Measurements from ENCODE around the gene CDK5. TPM values are rescaled to one million over a fixed set of nuclear protein-coding genes. Genes with fewer than 3 reads are reported as not detected.

CDK5 gene
- total RNA-seq, 6 donors from 2014 or later, result 2.1 to 14.4 (median 10.1) TPM

DNA sequence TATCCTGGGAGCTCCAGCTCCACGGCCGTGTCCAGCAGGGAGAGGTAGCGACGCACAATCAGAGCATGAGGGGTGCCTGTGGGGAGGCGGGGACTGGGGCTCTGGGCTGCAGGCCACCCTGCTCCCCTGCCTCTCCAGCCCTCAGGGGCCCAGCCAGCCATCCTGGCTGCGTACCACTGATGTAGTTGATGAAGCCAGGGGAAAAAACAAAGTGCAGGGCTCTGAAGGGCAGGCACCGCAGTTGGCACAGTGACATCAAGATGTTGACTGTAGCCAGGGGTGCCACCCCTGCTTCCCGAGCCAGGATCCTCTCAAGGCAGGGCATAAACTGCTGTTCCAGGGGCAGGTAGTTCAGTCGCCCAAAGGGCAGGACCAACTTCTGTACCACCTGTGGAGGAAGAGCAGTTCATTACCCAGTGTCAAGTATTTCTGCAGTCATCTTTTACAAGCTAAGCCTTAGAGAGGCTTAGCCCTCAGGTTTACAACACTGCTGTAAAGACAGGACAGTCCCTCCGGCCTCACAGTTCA lies 20.1 kb upstream of the CDK5 start:
- Histone ChIP-seq H3K4me1 (peaks cover 28 to 43% (median 37%) of the 10 kb centered on the region in 4 donors), H3K36me3 (peaks cover 6 to 54% (median 38%) of the 10 kb centered on the region in 4 donors), H3K27ac (no peak overlapping the region), H3K27me3 (no peaks in the 10 kb centered on the region), H3K9me3 (no peaks in the 10 kb centered on the region), H3K4me3 (no peak overlapping the region)
- TF ChIP-seq EP300 (IDR thresholded peaks at IDR 0.05) (no peak), POLR2AphosphoS5 (IDR thresholded peaks at IDR 0.05) (no peak), POLR2A (IDR thresholded peaks at IDR 0.05) (no peak)
- TF ChIP-seq, protein P1, sequence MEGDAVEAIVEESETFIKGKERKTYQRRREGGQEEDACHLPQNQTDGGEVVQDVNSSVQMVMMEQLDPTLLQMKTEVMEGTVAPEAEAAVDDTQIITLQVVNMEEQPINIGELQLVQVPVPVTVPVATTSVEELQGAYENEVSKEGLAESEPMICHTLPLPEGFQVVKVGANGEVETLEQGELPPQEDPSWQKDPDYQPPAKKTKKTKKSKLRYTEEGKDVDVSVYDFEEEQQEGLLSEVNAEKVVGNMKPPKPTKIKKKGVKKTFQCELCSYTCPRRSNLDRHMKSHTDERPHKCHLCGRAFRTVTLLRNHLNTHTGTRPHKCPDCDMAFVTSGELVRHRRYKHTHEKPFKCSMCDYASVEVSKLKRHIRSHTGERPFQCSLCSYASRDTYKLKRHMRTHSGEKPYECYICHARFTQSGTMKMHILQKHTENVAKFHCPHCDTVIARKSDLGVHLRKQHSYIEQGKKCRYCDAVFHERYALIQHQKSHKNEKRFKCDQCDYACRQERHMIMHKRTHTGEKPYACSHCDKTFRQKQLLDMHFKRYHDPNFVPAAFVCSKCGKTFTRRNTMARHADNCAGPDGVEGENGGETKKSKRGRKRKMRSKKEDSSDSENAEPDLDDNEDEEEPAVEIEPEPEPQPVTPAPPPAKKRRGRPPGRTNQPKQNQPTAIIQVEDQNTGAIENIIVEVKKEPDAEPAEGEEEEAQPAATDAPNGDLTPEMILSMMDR (IDR thresholded peaks at IDR 0.05), result no peak
- DNase-seq (peak in 1 of 2 donors; percentile 52), ATAC-seq (ENCODE audit: low FRiP score in 2 of 2) (no peak)
- WGBS, 2 donors, result 77 to 87% methylated on average over 8 to 10 of the region's 10 CpGs

DNA sequence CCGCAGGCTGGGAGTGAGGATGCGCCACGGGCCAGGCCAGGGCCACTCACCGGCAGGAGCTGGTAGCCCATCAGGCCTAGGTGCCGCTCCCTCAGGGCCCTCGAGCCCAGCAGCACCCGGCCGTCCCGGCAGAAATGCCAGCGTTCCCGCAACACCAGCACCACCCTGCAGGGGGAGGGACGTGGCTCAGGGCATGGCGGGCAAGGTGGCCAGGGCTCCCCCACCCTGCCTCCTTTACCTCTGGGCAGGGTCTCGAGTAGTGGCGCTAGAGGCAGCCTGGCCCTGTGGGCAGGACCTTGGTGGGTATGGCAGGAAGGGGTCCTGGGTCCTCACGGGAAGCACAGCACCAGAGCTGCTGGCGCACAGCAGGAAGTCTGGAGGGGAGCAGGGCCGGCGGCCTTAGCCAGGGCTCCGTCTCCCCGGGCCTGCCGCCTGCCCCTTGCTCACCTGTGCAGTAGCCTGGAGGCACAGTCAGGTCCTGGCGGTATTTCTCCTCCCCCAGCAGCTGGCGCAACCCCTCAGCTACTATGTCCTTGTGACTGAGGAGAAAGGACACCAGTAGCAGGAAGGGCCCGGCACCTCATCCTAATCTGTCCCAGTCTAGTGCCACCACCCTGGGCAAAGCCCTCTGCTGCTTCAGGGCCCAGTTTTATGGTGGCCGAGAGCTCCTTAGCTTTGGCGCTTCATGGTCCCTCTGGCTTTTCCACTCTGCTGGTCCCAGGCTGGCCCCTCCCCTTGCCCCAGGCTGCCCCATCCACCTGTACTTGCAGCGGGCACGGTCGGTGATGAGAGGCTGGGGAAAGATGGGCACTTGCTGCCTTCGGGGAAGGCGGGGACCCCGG lies 19.4 kb upstream of the CDK5 start:
- ATAC-seq (ENCODE audit: low FRiP score in 2 of 2) (no peak), DNase-seq (peak in 1 of 2 donors; percentile 84)
- WGBS, 2 donors, result 82 to 91% methylated on average over 8 to 32 of the region's 33 CpGs
- no peak for TF ChIP-seq POLR2AphosphoS5 (IDR thresholded peaks at IDR 0.05)
- TF ChIP-seq, protein P1 (IDR thresholded peaks at IDR 0.05), result peak in 3 of 6 experiments; percentile 11 to 45 (median 28)
- TF ChIP-seq POLR2A (IDR thresholded peaks at IDR 0.05), result no peak
- no peak for TF ChIP-seq EP300 (IDR thresholded peaks at IDR 0.05)
- H3K4me3 ChIP-seq, result no peak overlapping the region
- H3K27ac ChIP-seq, result no peak overlapping the region
- no peaks in the 10 kb centered on the region for H3K27me3 ChIP-seq
- H3K9me3 ChIP-seq, result no peaks in the 10 kb centered on the region
- H3K4me1 ChIP-seq, result peaks cover 21 to 36% (median 30%) of the 10 kb centered on the region in 4 donors
- H3K36me3 ChIP-seq, result peaks cover 11 to 61% (median 45%) of the 10 kb centered on the region in 4 donors

DNA sequence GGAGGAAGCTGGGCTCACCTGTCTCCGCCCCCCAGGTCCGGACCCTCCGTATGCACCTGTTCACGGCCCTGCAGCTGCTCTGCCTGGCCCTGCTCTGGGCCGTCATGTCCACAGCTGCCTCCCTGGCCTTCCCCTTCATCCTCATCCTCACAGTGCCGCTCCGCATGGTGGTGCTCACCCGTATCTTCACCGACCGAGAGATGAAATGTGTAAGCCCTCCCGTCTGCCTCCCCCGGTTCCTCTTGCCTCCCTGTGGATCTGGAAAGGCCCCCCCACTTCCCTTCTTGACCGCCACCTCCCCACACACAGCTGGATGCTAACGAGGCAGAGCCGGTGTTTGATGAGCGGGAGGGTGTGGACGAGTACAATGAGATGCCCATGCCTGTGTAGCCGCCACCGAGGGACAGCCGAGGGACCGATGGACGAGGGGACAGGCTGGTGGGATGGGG lies 18.3 kb upstream of the CDK5 start:
- Histone ChIP-seq H3K27me3 (no peaks in the 10 kb centered on the region), H3K9me3 (no peaks in the 10 kb centered on the region), H3K36me3 (peaks cover 11 to 67% (median 56%) of the 10 kb centered on the region in 4 donors), H3K27ac (no peak overlapping the region), H3K4me1 (peaks cover 10 to 26% (median 19%) of the 10 kb centered on the region in 4 donors), H3K4me3 (no peak overlapping the region)
- TF ChIP-seq POLR2A (IDR thresholded peaks at IDR 0.05) (no peak), POLR2AphosphoS5 (IDR thresholded peaks at IDR 0.05) (no peak), EP300 (IDR thresholded peaks at IDR 0.05) (no peak)
- TF ChIP-seq, protein P1 (IDR thresholded peaks at IDR 0.05), result no peak
- DNase-seq (peak in 1 of 2 donors; percentile 63), ATAC-seq (ENCODE audit: low FRiP score in 2 of 2) (no peak)
- WGBS, 2 donors, result 91% methylated on average over 20 to 22 of the region's 22 CpGs

DNA sequence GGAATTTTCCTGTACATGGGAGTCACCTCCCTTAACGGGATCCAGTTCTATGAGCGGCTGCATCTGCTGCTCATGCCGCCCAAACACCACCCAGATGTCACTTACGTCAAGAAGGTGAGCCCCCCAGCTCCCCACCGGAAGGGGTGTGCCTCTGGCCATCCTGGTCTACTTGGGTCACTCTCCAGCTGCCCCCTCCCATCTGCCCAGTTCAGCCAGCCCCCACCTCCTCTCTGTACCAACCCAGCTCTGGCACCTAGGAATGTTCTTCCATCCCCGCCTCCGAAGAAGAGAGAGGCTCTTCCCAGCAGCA lies 17.9 kb upstream of the CDK5 start:
- Histone ChIP-seq H3K4me1 (peaks cover 9 to 23% (median 17%) of the 10 kb centered on the region in 4 donors), H3K4me3 (no peak overlapping the region), H3K27ac (no peak overlapping the region), H3K27me3 (no peaks in the 10 kb centered on the region), H3K9me3 (no peaks in the 10 kb centered on the region), H3K36me3 (peaks cover 12 to 70% (median 60%) of the 10 kb centered on the region in 4 donors)
- 84 to 90% methylated on average over 6 to 7 of the region's 7 CpGs for WGBS, 2 donors
- ATAC-seq (ENCODE audit: low FRiP score in 2 of 2) (no peak), DNase-seq (no peak)
- TF ChIP-seq POLR2AphosphoS5 (IDR thresholded peaks at IDR 0.05) (no peak), POLR2A (IDR thresholded peaks at IDR 0.05) (no peak)

DNA sequence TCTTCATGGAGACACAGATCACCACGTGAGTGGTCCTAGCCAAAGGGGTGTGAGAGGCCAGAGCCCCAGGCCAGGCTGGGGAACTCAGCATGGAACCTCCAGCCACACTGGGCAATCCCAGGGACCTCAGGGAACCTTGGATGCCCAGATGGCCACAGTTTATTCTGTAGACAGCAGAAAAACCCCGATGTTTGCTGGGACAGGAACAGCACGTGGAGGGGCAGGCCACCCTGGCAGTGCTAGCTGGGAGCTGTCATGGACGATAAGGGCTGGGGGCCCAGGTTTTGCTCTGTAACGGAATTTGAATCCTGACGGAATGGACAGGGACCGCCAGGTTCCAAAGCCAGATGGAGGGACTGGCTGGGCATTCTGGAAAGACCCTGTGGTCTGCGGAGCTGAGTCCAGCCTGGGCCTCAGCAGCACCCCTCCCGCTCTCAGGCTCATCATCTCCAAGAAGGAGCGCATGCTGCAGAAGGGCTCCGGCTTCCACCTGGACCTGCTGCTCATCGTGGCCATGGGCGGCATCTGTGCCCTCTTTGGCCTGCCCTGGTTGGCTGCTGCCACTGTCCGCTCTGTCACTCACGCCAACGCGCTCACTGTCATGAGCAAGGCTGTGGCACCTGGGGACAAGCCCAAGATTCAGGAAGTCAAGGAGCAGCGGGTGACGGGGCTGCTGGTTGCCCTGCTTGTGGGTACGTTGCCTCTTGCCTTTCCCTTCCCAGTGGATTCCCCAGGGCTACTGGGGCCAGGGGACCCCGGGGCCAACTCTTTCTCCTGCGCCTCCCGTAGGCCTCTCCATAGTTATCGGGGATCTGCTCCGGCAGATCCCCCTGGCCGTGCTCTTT lies 17.3 kb upstream of the CDK5 start:
- Histone ChIP-seq H3K9me3 (no peaks in the 10 kb centered on the region), H3K27me3 (no peaks in the 10 kb centered on the region), H3K4me1 (peaks cover 9 to 20% (median 16%) of the 10 kb centered on the region in 4 donors), H3K36me3 (peaks cover 18 to 76% (median 65%) of the 10 kb centered on the region in 4 donors), H3K4me3 (no peak overlapping the region), H3K27ac (no peak overlapping the region)
- no peak for ATAC-seq (ENCODE audit: low FRiP score in 2 of 2)
- 96 to 97% methylated on average over 14 to 26 of the region's 26 CpGs for WGBS, 2 donors
- peak in 1 of 2 donors; percentile 60 for DNase-seq
- no peak for TF ChIP-seq EP300 (IDR thresholded peaks at IDR 0.05)
- TF ChIP-seq, protein P1 (IDR thresholded peaks at IDR 0.05), result no peak
- no peak for TF ChIP-seq POLR2A (IDR thresholded peaks at IDR 0.05)
- TF ChIP-seq POLR2AphosphoS5 (IDR thresholded peaks at IDR 0.05), result no peak

Data from upper lobe of left lung (tissue), 6 donors.